LoVo (cell line): Measurements from ENCODE around the gene G6PC3.
A peak's percentile ranks its signal among the peaks of the same experiment; 100 is the strongest.

Experiments
- DNase-seq: peaks from one replicate; pipeline ENCODE4 v3.0.0-alpha.2; 2016; ENCODE audit warnings: low spot score

Gene G6PC3

GRCh38 chr17:44059101-44059892 lies 11.2 kb upstream of the G6PC3 start:
- no peak for DNase-seq

- DNase-seq = no peak
These were observed 9.1 kb upstream of the G6PC3 start for GRCh38 chr17:44061446-44061845.

GRCh38 chr17:44062871-44063270 lies 7.7 kb upstream of the G6PC3 start:
- no peak for DNase-seq

- DNase-seq = no peak
These were observed 6.6 kb upstream of the G6PC3 start for GRCh38 chr17:44063704-44064639.

- DNase-seq = no peak
These were observed 4.8 kb upstream of the G6PC3 start for GRCh38 chr17:44065668-44066203.

GRCh38 chr17:44066204-44066930 lies 4.2 kb upstream of the G6PC3 start, which contains the start of gene LSM12:
TSS of gene LSM12 (minus strand) at chr17:44066671. CDS start at chr17:44066587, 84 bp downstream.
- peak; percentile 92 for DNase-seq

- DNase-seq = no peak
These were observed 3.0 kb upstream of the G6PC3 start for GRCh38 chr17:44067545-44067940.

- peak; percentile 24 for DNase-seq
These were observed 521 bp upstream of the G6PC3 start for GRCh38 chr17:44069974-44070454.

GRCh38 chr17:44071198-44071520 lies 624 bp downstream of the G6PC3 start:
- no peak for DNase-seq

GRCh38 chr17:44071772-44072171 lies 1.2 kb downstream of the G6PC3 start:
- peak; percentile 49 for DNase-seq

- no peak for DNase-seq
These were observed 3.8 kb downstream of the G6PC3 start for GRCh38 chr17:44074231-44074910.

- no peak for DNase-seq
These were observed 4.4 kb downstream of the G6PC3 start for GRCh38 chr17:44074911-44075285.

GRCh38 chr17:44075598-44076293 lies 5.2 kb downstream of the G6PC3 start:
- DNase-seq = no peak

- DNase-seq = no peak
These were observed 6.4 kb downstream of the G6PC3 start for GRCh38 chr17:44076716-44077594.

- DNase-seq = no peak
These were observed 7.0 kb downstream of the G6PC3 start for GRCh38 chr17:44077595-44077909.

- DNase-seq = no peak
These were observed 7.9 kb downstream of the G6PC3 start for GRCh38 chr17:44078412-44078811.

GRCh38 chr17:44079877-44080821 lies 9.6 kb downstream of the G6PC3 start:
- DNase-seq = no peak

- no peak for DNase-seq
These were observed 11.1 kb downstream of the G6PC3 start for GRCh38 chr17:44081681-44082080.
